ENCODE results near the gene MPDZ.
A peak's percentile ranks its signal among the peaks of the same experiment; 100 is the strongest.

MPDZ gene

DNA sequence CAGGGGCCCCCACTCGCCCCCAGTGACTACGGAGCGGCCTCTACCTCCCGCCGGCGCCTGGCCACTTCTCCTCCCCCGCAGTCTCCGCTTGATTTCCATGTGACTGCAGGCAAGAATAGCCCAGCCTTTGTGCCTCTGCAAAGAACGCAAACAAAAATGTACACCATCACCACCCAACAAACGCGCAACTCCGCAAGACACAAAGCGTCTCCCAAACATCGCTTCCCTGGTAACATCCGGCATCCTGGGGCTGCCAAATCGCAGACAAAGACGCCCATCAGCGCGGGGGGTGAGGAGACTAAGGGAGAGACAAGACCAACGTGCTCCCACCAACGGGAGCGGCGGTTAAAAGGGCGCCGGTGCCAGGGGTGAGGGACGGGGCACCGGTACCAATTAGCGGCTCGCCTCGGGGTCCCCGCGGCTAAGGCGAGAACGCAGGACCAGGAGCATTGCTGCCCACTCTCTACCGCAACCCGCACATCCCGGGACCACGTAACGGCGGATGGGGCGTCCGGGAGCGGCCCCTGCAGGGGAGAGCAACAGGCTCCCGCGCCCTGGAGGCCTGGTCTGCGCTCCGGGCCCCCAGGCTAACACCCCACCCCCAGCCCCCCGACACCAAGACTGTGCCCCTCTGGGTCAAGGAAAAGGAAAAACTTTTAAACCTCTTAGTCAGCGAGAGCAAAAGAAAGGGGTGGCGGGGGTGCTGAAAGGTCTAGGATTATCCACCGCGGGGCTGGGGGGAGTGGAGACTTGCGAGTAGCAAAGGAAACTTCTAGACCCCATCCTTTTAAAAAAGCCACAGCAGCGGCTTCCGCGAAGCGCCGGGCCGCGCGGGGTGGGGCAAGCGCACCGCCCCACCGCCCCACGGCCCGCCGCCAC is 885 bp downstream of the MPDZ start (continued):
- TF ChIP-seq, protein P1, sequence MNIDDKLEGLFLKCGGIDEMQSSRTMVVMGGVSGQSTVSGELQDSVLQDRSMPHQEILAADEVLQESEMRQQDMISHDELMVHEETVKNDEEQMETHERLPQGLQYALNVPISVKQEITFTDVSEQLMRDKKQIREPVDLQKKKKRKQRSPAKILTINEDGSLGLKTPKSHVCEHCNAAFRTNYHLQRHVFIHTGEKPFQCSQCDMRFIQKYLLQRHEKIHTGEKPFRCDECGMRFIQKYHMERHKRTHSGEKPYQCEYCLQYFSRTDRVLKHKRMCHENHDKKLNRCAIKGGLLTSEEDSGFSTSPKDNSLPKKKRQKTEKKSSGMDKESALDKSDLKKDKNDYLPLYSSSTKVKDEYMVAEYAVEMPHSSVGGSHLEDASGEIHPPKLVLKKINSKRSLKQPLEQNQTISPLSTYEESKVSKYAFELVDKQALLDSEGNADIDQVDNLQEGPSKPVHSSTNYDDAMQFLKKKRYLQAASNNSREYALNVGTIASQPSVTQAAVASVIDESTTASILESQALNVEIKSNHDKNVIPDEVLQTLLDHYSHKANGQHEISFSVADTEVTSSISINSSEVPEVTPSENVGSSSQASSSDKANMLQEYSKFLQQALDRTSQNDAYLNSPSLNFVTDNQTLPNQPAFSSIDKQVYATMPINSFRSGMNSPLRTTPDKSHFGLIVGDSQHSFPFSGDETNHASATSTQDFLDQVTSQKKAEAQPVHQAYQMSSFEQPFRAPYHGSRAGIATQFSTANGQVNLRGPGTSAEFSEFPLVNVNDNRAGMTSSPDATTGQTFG (tag by site-specific recombination; IDR thresholded peaks at IDR 0.05; ENCODE audit: borderline replicate concordance) = no peak
- TF ChIP-seq ZNF10 (tag by site-specific recombination; IDR thresholded peaks at IDR 0.05) (no peak), ZNF223 (tag by site-specific recombination; IDR thresholded peaks at IDR 0.05) (no peak), ZNF561 (tag by site-specific recombination; IDR thresholded peaks at IDR 0.05; ENCODE audit: borderline replicate concordance) (no peak), ZNF433 (tag by site-specific recombination; IDR thresholded peaks at IDR 0.05; ENCODE audit: low read depth) (no peak), GFI1B (tag by site-specific recombination; IDR thresholded peaks at IDR 0.05) (no peak), ZFP3 (tag by site-specific recombination; IDR thresholded peaks at IDR 0.05; ENCODE audit: low read depth) (no peak), IKZF3 (tag by site-specific recombination; IDR thresholded peaks at IDR 0.05) (no peak), ZNF169 (tag by site-specific recombination; IDR thresholded peaks at IDR 0.05) (no peak), ZNF394 (tag by site-specific recombination; IDR thresholded peaks at IDR 0.05; ENCODE audit: borderline replicate concordance) (no peak), ZSCAN16 (tag by site-specific recombination; IDR thresholded peaks at IDR 0.05) (no peak), ZNF239 (tag by site-specific recombination; IDR thresholded peaks at IDR 0.05) (no peak), ZNF146 (tag by site-specific recombination; IDR thresholded peaks at IDR 0.05) (no peak), BCL11B (tag by site-specific recombination; IDR thresholded peaks at IDR 0.05; ENCODE audit: low read depth) (no peak), ZFP41 (tag by site-specific recombination; IDR thresholded peaks at IDR 0.05; ENCODE audit: borderline replicate concordance) (no peak), MZF1 (tag by site-specific recombination; IDR thresholded peaks at IDR 0.05; ENCODE audit: borderline replicate concordance) (no peak), ZNF830 (tag by site-specific recombination; IDR thresholded peaks at IDR 0.05; ENCODE audit: low read depth) (no peak), ZNF174 (tag by site-specific recombination; IDR thresholded peaks at IDR 0.05) (no peak)
- TF ChIP-seq, protein P2, sequence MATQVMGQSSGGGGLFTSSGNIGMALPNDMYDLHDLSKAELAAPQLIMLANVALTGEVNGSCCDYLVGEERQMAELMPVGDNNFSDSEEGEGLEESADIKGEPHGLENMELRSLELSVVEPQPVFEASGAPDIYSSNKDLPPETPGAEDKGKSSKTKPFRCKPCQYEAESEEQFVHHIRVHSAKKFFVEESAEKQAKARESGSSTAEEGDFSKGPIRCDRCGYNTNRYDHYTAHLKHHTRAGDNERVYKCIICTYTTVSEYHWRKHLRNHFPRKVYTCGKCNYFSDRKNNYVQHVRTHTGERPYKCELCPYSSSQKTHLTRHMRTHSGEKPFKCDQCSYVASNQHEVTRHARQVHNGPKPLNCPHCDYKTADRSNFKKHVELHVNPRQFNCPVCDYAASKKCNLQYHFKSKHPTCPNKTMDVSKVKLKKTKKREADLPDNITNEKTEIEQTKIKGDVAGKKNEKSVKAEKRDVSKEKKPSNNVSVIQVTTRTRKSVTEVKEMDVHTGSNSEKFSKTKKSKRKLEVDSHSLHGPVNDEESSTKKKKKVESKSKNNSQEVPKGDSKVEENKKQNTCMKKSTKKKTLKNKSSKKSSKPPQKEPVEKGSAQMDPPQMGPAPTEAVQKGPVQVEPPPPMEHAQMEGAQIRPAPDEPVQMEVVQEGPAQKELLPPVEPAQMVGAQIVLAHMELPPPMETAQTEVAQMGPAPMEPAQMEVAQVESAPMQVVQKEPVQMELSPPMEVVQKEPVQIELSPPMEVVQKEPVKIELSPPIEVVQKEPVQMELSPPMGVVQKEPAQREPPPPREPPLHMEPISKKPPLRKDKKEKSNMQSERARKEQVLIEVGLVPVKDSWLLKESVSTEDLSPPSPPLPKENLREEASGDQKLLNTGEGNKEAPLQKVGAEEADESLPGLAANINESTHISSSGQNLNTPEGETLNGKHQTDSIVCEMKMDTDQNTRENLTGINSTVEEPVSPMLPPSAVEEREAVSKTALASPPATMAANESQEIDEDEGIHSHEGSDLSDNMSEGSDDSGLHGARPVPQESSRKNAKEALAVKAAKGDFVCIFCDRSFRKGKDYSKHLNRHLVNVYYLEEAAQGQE (tag by site-specific recombination; IDR thresholded peaks at IDR 0.05) = peak; percentile 10; the same call in 1 of the 2 replicates
- TF ChIP-seq, protein P3, sequence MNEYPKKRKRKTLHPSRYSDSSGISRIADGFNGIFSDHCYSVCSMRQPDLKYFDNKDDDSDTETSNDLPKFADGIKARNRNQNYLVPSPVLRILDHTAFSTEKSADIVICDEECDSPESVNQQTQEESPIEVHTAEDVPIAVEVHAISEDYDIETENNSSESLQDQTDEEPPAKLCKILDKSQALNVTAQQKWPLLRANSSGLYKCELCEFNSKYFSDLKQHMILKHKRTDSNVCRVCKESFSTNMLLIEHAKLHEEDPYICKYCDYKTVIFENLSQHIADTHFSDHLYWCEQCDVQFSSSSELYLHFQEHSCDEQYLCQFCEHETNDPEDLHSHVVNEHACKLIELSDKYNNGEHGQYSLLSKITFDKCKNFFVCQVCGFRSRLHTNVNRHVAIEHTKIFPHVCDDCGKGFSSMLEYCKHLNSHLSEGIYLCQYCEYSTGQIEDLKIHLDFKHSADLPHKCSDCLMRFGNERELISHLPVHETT (tag by site-specific recombination; IDR thresholded peaks at IDR 0.05) = no peak
- TF ChIP-seq, protein P4, sequence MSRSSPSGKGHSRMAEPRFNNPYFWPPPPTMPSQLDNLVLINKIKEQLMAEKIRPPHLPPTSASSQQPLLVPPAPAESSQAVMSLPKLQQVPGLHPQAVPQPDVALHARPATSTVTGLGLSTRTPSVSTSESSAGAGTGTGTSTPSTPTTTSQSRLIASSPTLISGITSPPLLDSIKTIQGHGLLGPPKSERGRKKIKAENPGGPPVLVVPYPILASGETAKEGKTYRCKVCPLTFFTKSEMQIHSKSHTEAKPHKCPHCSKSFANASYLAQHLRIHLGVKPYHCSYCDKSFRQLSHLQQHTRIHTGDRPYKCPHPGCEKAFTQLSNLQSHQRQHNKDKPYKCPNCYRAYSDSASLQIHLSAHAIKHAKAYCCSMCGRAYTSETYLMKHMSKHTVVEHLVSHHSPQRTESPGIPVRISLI (tag by site-specific recombination; IDR thresholded peaks at IDR 0.05) = no peak
- TF ChIP-seq, protein P5, sequence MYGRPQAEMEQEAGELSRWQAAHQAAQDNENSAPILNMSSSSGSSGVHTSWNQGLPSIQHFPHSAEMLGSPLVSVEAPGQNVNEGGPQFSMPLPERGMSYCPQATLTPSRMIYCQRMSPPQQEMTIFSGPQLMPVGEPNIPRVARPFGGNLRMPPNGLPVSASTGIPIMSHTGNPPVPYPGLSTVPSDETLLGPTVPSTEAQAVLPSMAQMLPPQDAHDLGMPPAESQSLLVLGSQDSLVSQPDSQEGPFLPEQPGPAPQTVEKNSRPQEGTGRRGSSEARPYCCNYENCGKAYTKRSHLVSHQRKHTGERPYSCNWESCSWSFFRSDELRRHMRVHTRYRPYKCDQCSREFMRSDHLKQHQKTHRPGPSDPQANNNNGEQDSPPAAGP (tag by site-specific recombination; IDR thresholded peaks at IDR 0.05) = no peak
- TF ChIP-seq, protein P6, sequence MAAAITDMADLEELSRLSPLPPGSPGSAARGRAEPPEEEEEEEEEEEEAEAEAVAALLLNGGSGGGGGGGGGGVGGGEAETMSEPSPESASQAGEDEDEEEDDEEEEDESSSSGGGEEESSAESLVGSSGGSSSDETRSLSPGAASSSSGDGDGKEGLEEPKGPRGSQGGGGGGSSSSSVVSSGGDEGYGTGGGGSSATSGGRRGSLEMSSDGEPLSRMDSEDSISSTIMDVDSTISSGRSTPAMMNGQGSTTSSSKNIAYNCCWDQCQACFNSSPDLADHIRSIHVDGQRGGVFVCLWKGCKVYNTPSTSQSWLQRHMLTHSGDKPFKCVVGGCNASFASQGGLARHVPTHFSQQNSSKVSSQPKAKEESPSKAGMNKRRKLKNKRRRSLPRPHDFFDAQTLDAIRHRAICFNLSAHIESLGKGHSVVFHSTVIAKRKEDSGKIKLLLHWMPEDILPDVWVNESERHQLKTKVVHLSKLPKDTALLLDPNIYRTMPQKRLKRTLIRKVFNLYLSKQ (tag by site-specific recombination; IDR thresholded peaks at IDR 0.05; ENCODE audit: borderline replicate concordance) = no peak
- TF ChIP-seq, protein P7, sequence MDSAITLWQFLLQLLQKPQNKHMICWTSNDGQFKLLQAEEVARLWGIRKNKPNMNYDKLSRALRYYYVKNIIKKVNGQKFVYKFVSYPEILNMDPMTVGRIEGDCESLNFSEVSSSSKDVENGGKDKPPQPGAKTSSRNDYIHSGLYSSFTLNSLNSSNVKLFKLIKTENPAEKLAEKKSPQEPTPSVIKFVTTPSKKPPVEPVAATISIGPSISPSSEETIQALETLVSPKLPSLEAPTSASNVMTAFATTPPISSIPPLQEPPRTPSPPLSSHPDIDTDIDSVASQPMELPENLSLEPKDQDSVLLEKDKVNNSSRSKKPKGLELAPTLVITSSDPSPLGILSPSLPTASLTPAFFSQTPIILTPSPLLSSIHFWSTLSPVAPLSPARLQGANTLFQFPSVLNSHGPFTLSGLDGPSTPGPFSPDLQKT (IDR thresholded peaks at IDR 0.05; ENCODE audit: borderline replicate concordance, low read depth, low read length) = no peak
- TF ChIP-seq, protein P8, sequence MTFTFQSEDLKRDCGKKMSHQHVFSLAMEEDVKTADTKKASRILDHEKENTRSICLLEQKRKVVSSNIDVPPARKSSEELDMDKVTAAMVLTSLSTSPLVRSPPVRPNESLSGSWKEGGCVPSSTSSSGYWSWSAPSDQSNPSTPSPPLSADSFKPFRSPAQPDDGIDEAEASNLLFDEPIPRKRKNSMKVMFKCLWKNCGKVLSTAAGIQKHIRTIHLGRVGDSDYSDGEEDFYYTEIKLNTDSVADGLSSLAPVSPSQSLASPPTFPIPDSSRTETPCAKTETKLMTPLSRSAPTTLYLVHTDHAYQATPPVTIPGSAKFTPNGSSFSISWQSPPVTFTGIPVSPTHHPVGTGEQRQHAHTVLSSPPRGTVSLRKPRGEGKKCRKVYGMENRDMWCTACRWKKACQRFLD (tag by site-specific recombination; IDR thresholded peaks at IDR 0.05) = no peak
